GM21447 (cell line): ENCODE data around the gene VANGL1.

Experiments used
- ATAC-seq: cut with Tn5 transposase; IDR thresholded peaks from one replicate; pipeline ENCODE4 v1.9.1; 2021; ENCODE audit not compliant: unreplicated experiment

Gene VANGL1

DNA sequence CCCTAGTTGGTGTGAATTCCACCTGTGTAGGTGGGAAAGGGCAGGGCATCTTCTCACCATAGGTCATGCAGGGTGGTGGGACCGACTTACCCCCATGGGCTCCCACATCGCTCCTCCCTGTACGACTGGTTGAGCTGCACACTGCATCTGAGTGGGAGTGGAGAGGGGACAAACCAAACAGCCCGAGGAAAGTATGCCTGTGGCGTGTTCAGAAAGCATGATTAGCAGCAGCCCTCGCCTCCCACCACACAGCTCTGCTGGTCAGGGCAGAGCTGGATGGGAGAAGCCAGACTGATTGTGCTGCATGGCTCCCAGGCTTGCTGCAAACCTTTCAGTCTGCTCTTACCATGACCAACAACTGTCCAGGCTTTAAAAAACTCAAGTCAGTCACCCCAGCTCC is 24.4 kb downstream of the VANGL1 start:
- no peak for ATAC-seq

DNA sequence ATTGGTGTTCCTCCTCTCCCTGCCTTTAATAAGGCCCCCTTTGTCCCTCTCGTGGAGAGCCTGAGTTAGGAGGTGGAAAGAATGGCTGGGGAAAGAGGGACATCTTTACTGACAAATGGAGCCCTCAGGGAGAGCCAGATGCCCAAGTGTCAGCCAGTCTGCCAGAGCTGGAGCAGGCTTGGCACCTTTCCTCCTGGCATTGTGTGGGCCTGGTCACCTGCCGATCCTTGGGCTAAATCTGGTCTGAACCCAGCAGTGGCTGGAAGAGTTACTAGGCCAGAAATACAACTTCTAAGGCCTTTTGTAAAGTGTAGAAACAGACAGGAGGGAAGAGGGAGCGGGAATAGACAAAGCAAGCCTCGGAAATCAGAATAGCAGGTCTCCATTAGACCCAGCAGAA is 24.9 kb downstream of the VANGL1 start:
- no peak for ATAC-seq

DNA sequence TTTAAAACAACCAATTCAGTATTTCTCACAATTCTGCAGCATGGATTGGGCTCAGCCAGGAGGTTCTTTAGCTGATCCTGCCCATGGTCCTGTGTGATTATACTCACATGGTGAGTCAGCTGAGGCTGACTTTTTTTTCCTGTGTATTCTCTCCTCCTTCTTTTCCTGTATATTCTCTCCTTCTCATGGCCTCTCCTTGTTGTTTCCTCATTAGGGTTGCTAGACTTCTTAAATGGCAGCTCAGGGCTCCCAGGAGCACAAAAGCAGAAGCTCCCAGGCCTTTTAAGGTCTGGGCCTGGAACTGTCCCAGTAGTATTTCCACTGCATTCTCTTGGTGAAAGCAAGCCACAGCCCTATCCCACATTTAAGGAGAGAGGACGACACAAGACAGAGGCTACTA is 26.8 kb downstream of the VANGL1 start:
- no peak for ATAC-seq

DNA sequence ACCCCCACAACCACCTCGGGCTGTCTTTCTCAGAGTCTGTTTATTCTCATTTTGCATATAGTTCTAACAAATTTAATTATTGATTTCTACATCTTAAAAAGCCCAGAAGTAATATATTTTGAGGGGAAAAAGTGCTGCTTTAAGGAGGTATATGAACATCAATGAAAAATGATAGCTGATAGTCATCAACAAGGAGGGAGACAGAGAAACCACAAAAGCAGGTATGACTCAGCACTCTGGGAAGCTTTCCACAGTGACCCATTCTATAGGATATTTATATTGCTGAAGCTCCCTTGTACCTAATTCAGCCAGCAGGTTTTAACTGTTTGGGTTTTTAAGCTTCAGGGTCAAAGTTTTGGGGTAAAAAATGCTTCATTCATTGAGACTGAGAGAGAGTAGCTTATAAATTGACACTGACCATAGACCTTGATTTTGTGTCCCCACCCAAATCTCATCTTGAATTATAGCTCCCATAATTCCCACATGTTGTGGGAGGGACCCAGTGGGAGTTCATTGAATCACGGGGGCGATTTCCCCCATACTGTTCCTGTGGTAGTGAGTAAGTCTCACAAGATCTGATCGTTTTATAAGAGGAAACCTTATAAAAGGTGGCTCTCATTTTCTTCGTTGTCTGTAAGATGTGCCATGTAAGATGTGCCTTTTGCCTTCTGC is 27.4 kb downstream of the VANGL1 start:
- no peak for ATAC-seq

DNA sequence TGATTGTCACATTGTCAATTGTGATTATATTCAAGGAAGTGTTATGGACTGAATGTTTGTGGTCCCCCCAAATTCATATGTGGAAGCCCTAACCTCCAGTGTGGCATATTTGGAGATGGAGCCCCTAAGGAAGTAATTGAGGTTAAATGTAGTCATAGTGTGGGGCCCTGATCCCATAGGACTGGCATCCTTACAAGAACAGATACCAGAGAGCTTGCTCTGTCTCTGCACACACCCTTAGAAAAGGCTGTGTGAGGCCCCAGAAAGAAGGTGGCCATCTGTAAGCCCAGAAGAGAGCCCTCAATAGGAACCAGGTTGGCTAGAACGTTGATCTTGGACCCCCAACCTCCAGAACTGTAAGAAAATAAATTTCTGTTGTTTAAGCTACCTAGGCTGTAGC is 28.1 kb downstream of the VANGL1 start:
- ATAC-seq: no peak

DNA sequence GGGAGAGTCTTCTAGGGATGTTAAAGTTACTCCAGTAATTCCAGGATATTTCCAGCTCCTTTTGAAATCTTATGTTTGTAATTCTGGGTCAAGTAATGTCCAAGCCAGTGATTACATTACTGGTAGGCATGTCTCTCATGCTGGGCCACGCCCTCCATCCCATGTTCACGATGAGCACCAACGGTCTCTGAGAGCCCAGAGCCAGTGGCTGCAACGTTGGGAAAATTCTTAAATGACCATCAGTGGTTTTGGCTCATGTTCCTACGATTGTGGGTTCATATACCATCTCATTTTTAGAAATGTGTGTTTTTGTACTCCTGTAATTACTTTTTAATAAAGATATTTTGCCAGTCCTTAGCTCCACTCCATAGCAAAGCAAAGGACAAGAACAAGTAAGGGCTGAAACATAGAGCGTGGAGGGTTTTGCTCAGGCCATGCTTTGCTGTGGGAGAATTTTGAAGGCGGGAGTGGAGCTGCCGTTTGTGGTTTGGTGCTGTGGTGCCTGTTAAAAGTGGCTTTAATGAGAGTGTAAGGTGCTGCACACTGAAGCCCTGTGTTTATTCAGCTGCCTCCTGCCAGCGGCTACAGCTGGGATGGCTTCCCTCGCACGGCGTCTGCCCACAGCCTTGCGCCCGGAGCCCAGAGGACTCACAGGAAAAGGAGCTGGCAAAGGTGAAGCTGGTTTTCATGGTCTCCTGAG is 28.9 kb downstream of the VANGL1 start:
- no peak for ATAC-seq

DNA sequence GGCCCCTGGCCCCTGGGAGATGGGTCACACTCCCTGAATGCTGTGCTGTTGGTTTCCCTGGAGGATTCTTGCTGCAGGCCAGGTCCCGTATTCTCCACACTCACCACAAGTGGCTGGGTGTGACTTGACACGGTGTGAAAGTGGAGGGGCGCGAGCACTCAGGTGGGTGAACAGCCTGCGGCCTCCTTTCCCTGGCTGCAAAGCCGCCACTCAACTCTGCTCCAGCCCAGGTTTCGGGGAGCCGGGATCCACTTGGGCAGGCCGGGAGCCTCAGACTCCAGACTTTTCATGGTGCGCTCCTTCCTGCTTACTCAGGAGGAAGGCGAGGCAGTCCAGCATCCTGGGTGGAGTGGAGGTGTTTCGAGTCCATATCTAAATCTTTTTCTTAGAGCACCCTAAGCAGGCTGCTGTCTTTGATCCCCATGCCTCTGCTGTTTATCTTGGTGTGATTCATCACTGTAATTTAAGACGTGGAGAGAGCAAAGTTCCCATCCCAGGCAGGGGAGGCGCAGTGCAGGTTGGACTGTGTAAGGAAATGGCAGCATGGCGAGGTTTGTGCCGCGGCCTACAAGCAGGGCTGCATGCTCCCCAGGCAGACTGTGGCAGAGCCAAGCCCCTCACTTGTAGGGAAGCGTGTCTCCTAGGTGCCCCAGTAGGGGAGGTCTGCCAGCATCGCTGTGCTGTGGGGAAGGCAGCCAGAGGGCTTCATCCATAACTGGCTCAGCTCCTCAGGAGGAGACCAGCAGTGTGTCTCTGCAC is 29.6 kb downstream of the VANGL1 start:
- no peak for ATAC-seq

DNA sequence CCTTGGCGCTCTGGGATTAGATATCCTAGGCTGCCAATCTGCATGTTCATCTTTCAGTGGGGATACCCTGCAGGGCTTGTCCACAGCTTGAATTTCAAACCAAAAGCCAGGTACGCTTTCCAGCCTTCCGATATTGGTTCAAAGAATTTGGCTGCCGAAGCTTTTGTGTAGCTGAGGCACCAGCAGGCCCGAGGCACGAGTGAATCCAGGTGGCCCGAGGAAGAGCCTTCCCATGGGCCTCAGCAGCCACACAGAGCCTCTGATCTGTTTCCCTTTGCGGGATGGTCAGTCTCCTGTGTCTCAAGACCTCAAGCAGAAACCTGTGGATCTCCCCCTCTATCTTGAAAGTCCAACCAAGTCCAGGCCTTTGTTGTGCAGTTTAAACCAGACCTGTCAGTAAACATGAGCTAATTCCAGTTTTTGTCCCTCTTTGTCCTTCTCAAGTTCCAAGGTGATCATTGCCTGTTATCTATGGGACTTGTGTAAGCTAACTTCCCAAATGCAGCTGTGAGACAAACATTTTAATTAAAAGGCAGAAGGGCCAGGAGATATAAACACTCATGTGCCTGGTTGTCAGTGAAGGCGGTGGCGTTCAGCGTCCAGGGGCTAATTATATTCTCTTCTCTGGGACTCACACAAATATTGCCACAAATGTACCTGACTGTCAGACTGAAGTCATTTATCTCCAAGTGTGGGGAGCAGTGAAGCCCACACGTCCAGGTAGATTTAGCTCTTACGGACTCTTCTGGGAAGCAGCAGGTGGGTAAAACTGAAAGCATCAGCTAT is 30.6 kb downstream of the VANGL1 start:
- no peak for ATAC-seq

DNA sequence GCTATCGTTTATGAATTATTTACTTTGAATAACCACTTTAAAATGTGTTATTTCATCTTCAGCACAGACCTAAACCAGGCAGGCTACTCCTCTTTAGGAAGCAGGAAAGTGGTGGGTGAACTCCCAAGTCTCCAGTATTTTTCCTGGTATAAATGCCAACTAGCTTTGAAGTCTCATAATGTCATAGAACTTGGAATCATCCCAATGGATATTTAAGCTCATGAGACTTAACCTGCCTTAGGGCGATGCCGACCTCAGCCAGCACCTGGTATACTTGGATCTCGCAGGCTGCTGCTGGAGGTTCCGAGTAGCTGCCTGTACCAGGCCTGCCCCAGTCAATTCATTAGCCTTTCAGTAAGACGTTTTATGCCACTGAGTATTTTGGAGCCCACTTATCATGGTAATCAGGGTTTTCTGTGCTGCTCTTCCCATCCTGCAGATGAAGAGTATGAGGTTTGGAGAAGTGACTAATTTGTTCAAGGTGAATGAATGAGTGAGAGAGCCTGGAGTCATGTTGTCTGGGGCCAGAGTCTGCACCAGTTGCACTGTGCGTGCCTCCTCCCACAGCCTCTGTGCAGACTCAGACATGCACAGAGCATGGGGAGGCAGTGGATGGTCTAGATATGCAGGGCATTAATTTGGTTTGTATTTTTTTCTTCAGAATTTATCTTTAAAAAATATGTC is 34.9 kb downstream of the VANGL1 start:
- no peak for ATAC-seq

DNA sequence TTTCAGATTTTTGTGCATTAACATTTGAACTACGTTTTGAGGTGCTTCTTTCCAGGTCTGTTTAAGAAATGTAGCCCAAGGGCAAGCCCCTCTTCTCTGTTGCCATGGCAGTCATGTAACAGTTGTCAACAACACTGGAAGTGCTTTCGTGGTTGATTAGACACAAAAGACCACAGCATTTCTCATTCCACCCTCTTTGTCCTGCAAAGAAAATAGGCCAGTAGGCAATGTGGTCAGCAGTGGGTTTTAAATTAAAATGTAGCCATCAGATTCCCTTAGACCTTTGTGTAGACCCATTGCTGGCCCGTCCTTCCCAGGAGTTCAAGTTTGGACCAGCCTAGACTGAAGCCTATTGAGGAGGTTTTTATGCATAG is 35.4 kb downstream of the VANGL1 start:
- no peak for ATAC-seq

DNA sequence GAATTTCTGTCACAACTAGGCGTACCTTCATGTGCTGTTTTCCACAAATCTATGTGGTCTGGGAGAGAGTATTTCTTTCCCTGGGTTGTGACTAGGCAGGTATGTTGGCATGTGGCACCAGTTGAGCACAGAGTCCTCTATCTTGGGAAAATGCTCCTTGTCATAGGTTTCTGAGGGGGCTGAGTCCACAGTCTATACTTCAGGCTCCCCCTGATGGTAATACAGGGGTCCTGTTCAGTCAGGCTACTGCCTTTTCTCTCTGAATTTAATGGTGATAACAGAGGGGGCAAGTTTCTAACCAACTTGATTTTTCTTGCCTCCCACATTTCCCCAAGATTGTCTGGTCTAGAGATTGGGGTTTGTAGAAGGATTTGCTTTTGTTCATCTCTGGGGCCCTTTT is 35.8 kb downstream of the VANGL1 start:
- no peak for ATAC-seq

DNA sequence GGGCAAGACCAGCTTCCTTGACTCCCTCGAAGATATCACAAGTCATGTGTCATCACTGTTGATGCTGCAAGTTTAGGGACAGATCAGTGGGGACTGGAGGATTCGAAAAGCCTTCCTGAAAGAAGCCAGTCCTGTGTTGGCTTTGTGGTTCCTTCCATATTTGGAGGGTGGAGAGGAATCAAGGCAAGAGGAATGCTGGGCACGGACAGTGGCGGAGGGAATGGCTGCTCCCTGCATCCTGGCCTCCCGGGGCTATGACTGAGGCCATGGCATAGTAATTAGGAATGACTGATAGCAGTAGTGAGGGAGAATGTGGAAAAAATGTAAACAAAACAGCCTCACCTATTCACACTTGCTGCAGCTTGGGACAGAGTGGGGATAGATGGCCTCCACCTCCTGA is 36.4 kb downstream of the VANGL1 start:
- no peak for ATAC-seq

DNA sequence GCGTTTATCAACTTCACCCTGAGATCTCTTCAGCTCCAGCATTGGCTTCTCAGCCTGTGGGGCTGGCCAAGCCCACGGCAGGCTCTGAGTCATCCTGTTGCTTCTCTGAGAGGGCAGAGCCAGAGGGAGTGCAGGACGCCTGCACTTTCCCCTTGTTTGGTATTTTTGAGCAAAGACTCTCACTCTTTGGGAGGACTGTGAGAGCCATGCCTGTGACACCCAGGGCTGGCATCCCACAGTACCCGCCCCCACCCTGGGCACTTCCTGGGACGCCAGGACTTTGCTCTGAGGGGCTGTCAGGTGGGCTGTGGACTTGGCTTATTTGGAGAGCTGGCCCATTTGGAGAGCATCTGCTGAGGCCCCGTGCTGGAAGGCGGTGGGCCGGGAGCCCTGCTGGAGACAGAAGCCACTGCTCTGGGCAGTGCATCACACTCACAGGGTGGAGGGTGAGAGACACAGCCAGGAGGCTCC is 37.4 kb downstream of the VANGL1 start:
- no peak for ATAC-seq

DNA sequence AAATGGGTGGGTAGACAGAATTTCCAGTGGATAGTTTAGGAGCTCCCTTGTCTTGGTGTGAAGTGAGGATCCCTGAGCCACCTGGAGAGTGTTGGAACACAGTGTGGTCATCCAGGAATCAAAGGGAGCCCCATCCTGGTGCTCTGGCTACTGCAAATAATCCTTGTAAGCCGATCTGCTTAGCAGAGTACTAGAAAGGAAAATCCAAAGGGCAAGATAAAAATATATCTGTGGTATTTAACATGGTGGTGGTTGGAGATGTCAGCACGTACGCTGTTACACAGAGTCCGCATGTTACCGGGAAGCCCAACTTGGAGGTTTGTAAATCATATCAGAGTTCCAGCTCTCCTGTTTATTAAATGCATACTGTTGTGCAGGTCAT is 39.0 kb downstream of the VANGL1 start:
- no peak for ATAC-seq

DNA sequence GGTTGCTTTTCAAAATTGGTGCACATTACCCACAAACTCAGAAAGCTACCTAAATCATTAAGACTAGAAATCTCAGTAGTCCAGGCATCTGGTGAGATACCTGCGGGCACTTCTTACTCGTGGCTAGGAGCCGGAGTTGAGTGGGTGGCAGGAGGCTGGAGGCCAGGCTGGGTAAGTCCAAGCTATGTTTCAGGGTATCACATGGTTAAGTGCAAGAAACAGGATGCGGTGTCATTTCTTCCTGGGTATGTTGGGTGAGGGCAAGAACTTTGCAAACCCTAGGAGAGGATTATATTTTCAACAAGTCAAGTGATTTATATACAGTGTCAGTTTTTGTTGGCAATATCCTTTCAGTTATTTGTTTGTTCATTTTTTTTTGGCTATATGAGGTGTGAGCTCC is 41.0 kb downstream of the VANGL1 start:
- ATAC-seq: no peak

DNA sequence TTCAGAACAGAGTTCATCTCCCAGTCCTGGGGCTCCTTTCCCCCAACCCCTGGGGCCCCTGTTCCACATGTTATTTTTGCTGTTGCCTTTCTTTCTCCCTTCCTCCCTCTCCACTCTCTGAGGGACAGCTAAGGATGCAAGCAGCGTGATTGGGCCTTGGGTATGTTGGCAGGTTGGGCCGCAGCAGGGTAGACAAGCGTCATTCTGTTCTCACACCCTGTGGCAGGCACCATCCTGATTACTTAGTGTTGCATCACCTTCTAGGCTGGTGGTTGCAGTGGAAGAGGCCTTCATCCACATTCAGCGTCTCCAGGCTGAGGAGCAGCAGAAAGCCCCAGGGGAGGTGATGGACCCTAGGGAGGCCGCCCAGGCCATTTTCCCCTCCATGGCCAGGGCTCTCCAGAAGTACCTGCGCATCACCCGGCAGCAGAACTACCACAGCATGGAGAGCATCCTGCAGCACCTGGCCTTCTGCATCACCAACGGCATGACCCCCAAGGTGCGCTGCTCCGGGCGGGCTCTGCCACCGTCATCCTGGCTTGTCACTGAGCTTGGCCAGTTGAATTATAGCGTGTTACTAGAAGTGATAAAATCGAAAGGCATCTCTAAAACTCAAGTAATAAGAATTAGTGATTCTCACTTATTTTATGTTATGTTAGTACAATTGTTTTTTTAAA is 43.4 kb downstream of the VANGL1 start:
- ATAC-seq: no peak

DNA sequence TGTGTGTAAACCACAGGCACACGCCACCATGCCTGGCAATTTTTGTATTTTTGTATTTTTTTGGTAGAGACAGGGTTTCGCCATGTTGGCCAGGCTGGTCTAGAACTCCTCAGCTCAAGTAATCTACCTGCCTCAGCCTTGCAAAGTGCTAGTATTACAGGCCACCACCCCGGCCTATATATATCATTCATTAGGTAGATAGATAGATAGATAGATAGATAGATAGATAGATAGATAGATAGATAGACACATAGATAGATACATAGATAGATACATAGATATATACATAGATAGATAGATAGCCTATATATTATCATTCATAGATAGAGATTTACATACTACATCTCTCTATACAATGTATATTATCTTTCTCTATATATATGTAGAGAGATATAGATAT is 46.0 kb downstream of the VANGL1 start:
- ATAC-seq: no peak

DNA sequence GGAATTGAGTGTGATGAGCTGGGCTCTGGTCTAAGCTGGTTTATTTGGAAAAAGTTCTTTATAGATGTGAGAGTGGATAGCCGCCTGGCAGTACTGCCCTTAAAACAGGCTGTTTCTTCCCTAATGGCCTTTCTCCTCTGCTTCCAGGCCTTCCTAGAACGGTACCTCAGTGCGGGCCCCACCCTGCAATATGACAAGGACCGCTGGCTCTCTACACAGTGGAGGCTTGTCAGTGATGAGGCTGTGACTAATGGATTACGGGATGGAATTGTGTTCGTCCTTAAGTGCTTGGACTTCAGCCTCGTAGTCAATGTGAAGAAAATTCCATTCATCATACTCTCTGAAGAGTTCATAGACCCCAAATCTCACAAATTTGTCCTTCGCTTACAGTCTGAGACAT is 49.2 kb downstream of the VANGL1 start:
- ATAC-seq: no peak

DNA sequence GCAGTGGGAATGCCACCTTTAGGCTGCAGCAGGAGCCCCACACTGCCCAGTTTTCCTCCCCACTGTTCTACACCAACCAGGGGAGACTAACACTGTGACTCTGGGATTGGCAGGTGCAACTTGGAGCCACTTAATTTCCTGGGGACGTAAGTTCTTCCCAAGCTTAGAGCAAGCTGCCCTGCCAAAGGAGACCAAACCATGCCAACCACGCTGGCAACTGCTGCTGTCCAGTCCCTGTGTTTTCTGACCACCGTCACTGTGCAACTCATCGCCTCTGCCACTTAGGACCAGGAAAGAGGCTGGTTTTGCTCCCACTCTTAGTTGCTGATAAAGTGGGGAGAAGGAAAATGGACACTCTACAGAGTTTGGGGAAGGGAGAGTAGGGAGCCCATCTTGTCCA is 50.5 kb downstream of the VANGL1 start:
- ATAC-seq: no peak

DNA sequence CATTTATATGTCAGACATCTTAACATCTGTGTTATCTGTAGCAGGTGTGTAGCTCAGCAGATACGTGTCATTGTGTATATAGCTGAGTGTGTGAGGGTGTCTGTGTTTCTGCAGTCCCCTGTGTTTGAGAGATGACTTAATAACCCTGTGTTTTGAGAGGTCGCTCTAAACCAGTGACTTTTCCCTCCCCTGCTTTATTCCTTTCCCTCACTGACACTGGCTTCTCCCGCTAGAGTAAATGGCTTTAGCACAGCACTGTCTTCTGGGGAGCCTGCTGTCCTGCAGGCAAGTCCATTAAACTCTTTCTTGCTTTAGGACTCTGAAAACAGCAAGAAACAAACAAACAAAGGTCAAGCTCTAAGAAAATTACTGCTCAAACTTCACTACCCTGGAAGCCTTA is 53.0 kb downstream of the VANGL1 start:
- ATAC-seq: no peak
